HS-27A (cell line): Measurements from ENCODE around the gene DOCK11.
"Not testable (repeated sequence)": the region's sequence is repeated elsewhere in the genome, so short reads cannot be mapped to it uniquely, and the experiment has no call there.

Experiments used
- DNase-seq: peaks from one replicate; pipeline ENCODE4 v3.0.0-alpha.2; 2012; ENCODE audit warnings: low read depth, missing footprints

Gene DOCK11

GRCh38 chrX:118694638-118695037 is 199.0 kb downstream of the DOCK11 start:
- no peak for DNase-seq

GRCh38 chrX:118698516-118699170 is 203.0 kb downstream of the DOCK11 start:
- DNase-seq = no peak

GRCh38 chrX:118702741-118703140 is 207.1 kb downstream of the DOCK11 start:
- DNase-seq = no peak

GRCh38 chrX:118706681-118707080 is 211.1 kb downstream of the DOCK11 start:
- no peak for DNase-seq

GRCh38 chrX:118714521-118714920 is 218.9 kb downstream of the DOCK11 start:
- no peak for DNase-seq

GRCh38 chrX:118715917-118716316 is 220.3 kb downstream of the DOCK11 start:
- DNase-seq = not testable (repeated sequence)

- not testable (repeated sequence) for DNase-seq
Measured at GRCh38 chrX:118716833-118717232, 221.2 kb downstream of the DOCK11 start.

- no peak for DNase-seq
Measured at GRCh38 chrX:118717678-118718391, 222.2 kb downstream of the DOCK11 start.

GRCh38 chrX:118718737-118719136 is 223.1 kb downstream of the DOCK11 start:
- no peak for DNase-seq

- DNase-seq = no peak
Measured at GRCh38 chrX:118720058-118720707, 224.6 kb downstream of the DOCK11 start.

GRCh38 chrX:118723376-118723775 is 227.8 kb downstream of the DOCK11 start:
- DNase-seq = no peak

- no peak for DNase-seq
Measured at GRCh38 chrX:118724365-118724764, 228.8 kb downstream of the DOCK11 start.

- DNase-seq = no peak
Measured at GRCh38 chrX:118724775-118725174, 229.2 kb downstream of the DOCK11 start.

- no peak for DNase-seq
Measured at GRCh38 chrX:118726396-118726795, 230.8 kb downstream of the DOCK11 start.

- DNase-seq = peak; percentile 45
Measured at GRCh38 chrX:118726887-118727685, 231.5 kb downstream of the DOCK11 start, which contains the start of gene IL13RA1. Gene IL13RA1, plus strand, starts transcription at chrX:118727606. Its CDS starts 33 bp downstream, at chrX:118727639.

GRCh38 chrX:118727686-118728339 is 232.2 kb downstream of the DOCK11 start:
- DNase-seq = no peak

- no peak for DNase-seq
Measured at GRCh38 chrX:118729042-118729652, 233.5 kb downstream of the DOCK11 start.

- peak; percentile 46 for DNase-seq
Measured at GRCh38 chrX:118730500-118731247, 235.1 kb downstream of the DOCK11 start.

- not testable (repeated sequence) for DNase-seq
Measured at GRCh38 chrX:118732551-118732950, 236.9 kb downstream of the DOCK11 start.

GRCh38 chrX:118734909-118735308 is 239.3 kb downstream of the DOCK11 start:
- DNase-seq = no peak
